ENCODE data around the gene TEX38. TPM values are rescaled to one million over a fixed set of nuclear protein-coding genes. Genes with fewer than 3 reads are reported as not detected.
"Not testable (repeated sequence)": the region's sequence is repeated elsewhere in the genome, so short reads cannot be mapped to it uniquely, and the experiment has no call there.

The TEX38 gene
- total and polyA plus RNA-seq, 2 donors = not detected

DNA sequence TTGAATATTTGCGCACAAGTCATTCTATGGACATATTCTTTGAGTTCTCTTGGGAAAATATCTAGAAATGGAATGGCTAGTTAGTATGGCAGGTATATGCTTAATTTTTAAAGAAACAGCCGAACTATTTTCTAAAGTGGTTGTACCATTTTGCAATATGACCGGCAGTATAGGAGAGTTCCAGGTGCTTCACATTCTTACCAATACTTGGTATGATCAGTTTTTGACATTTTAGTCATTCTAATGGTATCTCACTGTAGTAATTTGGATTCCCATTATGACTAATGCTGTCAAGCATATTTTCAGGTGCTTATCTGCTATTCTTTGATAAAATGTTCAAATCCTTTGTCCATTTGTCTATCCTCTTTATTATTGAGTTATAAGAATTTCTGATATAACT, 24.0 kb upstream of the TEX38 start:
- Histone ChIP-seq H3K4me1 (ENCODE audit: insufficient read depth) (no peaks in the 10 kb centered on the region), H3K4me3 (ENCODE audit: low read depth, low read length) (no peak overlapping the region), H3K27ac (ENCODE audit: low read depth) (no peak overlapping the region), H3K36me3 (ENCODE audit: insufficient read depth) (peaks cover 9% of the 10 kb centered on the region)
- no peak for DNase-seq (ENCODE audit: extremely low spot score)
- WGBS = 97% methylated on average over 3 of the region's 3 CpGs

DNA sequence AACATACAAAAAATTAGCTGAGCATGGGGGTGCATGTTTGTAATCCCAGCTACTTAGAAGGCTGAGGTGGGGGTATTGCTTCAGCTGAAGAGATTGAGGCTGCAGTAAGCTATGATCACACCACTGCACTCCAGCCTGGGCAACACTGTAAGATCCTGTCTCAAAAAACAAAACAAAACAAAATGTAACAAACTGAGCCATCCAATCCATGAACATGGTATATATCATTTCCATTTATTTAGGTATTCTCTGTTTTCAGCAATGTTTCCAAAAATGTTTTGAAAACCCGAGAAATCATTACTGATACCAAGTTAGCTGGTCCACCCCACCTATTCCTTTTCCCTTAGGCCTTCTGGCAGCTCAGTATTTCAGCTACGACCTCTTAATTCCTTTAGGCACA, 21.9 kb upstream of the TEX38 start:
- H3K36me3 ChIP-seq (ENCODE audit: insufficient read depth) = peaks cover 8% of the 10 kb centered on the region
- no peak overlapping the region for H3K27ac ChIP-seq (ENCODE audit: low read depth)
- DNase-seq (ENCODE audit: extremely low spot score) = no peak
- no peaks in the 10 kb centered on the region for H3K4me1 ChIP-seq (ENCODE audit: insufficient read depth)
- H3K4me3 ChIP-seq (ENCODE audit: low read depth, low read length) = no peak overlapping the region
- 98% methylated on average over 2 of the region's 2 CpGs for WGBS

DNA sequence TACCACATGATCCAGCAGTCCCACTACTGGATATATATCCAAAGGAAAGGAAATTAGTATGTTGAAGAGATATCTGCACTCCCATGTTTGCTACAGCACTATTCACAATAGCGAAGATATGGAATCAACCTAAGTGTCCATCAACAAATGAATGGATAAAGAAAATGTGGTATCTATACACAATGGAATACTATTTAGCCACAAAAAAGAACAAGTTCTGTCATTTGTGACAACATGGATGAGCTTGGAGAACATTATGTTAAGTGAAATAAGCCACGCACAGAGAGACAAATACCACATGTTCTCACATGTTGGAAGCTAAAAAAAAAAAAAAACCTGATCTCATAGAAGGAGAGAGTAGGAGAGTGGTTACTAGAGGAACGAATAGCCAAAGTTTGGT, 21.2 kb upstream of the TEX38 start:
- Histone ChIP-seq H3K4me1 (ENCODE audit: insufficient read depth) (no peaks in the 10 kb centered on the region), H3K4me3 (ENCODE audit: low read depth, low read length) (no peak overlapping the region), H3K27ac (ENCODE audit: low read depth) (no peak overlapping the region), H3K36me3 (ENCODE audit: insufficient read depth) (peaks cover 6% of the 10 kb centered on the region)
- 67% methylated on average over 3 of the region's 3 CpGs for WGBS
- DNase-seq (ENCODE audit: extremely low spot score) = no peak

DNA sequence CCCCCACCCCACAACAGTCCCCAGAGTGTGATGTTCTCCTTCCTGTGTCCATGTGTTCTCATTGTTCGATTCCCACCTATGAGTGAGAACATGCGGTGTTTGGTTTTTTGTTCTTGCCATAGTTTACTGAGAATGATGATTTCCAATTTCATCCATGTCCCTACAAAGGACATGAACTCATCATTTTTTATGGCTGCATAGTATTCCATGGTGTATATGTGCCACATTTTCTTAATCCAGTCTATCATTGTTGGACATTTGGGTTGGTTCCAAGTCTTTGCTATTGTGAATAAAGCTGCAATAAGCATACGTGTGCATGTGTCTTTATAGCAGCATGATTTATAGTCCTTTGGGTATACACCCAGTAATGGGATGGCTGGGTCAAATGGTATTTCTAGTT, 20.5 kb upstream of the TEX38 start:
- not testable (repeated sequence) for H3K27ac ChIP-seq (ENCODE audit: low read depth); H3K4me3 ChIP-seq (ENCODE audit: low read depth, low read length); H3K4me1 ChIP-seq (ENCODE audit: insufficient read depth); H3K36me3 ChIP-seq (ENCODE audit: insufficient read depth); DNase-seq (ENCODE audit: extremely low spot score)
- 88% methylated on average over 3 of the region's 3 CpGs for WGBS

GRCh38 chr1:46652321-46653100, 19.1 kb upstream of the TEX38 start:
- whole genome bisulfite sequencing = 65% methylated on average over 6 of the region's 6 CpGs
- H3K36me3 ChIP-seq (ENCODE audit: insufficient read depth) = peaks cover 7% of the 10 kb centered on the region

GRCh38 chr1:46653405-46653958, 18.2 kb upstream of the TEX38 start:
- Histone ChIP-seq H3K4me1 (ENCODE audit: insufficient read depth) (no peaks in the 10 kb centered on the region), H3K36me3 (ENCODE audit: insufficient read depth) (peaks cover 7% of the 10 kb centered on the region), H3K27ac (ENCODE audit: low read depth) (no peak overlapping the region), H3K4me3 (ENCODE audit: low read depth, low read length) (no peak overlapping the region)
- DNase-seq (ENCODE audit: extremely low spot score) = no peak
- 66% methylated on average over 2 of the region's 2 CpGs for WGBS

More at GRCh38 chr1:46652321-46653100, 19.1 kb upstream of the TEX38 start:
- no peak for DNase-seq (ENCODE audit: extremely low spot score)
- Histone ChIP-seq H3K27ac (ENCODE audit: low read depth) (no peak overlapping the region), H3K4me3 (ENCODE audit: low read depth, low read length) (no peak overlapping the region), H3K4me1 (ENCODE audit: insufficient read depth) (no peaks in the 10 kb centered on the region)

- no peak for DNase-seq (ENCODE audit: extremely low spot score)
- WGBS = 91% methylated on average over 1 of the region's 1 CpG
- Histone ChIP-seq H3K27ac (ENCODE audit: low read depth) (no peak overlapping the region), H3K4me3 (ENCODE audit: low read depth, low read length) (no peak overlapping the region), H3K36me3 (ENCODE audit: insufficient read depth) (peaks cover 7% of the 10 kb centered on the region), H3K4me1 (ENCODE audit: insufficient read depth) (no peaks in the 10 kb centered on the region)
Measured at GRCh38 chr1:46654012-46654411, 17.6 kb upstream of the TEX38 start.

GRCh38 chr1:46654698-46655097, 17.0 kb upstream of the TEX38 start:
- not testable (repeated sequence) for H3K4me3 ChIP-seq (ENCODE audit: low read depth, low read length); H3K36me3 ChIP-seq (ENCODE audit: insufficient read depth); H3K4me1 ChIP-seq (ENCODE audit: insufficient read depth); DNase-seq (ENCODE audit: extremely low spot score); H3K27ac ChIP-seq (ENCODE audit: low read depth)
- WGBS = 95% methylated on average over 2 of the region's 2 CpGs

- H3K36me3 ChIP-seq (ENCODE audit: insufficient read depth) = peaks cover 3% of the 10 kb centered on the region
- no peaks in the 10 kb centered on the region for H3K4me1 ChIP-seq (ENCODE audit: insufficient read depth)
- H3K27ac ChIP-seq (ENCODE audit: low read depth) = no peak overlapping the region
- no peak overlapping the region for H3K4me3 ChIP-seq (ENCODE audit: low read depth, low read length)
- no peak for DNase-seq (ENCODE audit: extremely low spot score)
Measured at GRCh38 chr1:46655848-46656247, 15.8 kb upstream of the TEX38 start.

GRCh38 chr1:46656643-46657042, 15.0 kb upstream of the TEX38 start:
- Histone ChIP-seq H3K4me1 (ENCODE audit: insufficient read depth) (no peaks in the 10 kb centered on the region), H3K4me3 (ENCODE audit: low read depth, low read length) (no peak overlapping the region), H3K27ac (ENCODE audit: low read depth) (no peak overlapping the region), H3K36me3 (ENCODE audit: insufficient read depth) (peaks cover 3% of the 10 kb centered on the region)
- 80% methylated on average over 2 of the region's 2 CpGs for WGBS
- DNase-seq (ENCODE audit: extremely low spot score) = no peak

DNA sequence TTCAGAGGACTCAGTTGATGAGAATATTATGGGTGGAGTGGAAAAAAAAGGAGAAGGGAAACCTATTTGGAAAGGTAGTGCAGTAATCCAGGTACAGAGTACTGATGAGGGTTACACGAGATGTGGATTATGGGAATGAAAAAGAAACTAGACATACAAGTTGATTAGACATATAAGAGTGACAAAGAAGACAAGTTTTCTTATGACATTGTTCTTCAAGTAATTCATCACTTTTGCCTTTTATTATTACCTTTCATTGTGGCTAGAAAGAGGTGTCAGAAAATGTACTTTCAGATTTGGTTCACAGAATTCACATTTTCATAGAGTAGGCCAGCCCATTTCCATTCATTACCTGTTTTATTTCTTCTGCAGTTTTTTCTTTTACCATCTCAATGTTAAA, 13.9 kb upstream of the TEX38 start:
- no peak for DNase-seq (ENCODE audit: extremely low spot score)

DNA sequence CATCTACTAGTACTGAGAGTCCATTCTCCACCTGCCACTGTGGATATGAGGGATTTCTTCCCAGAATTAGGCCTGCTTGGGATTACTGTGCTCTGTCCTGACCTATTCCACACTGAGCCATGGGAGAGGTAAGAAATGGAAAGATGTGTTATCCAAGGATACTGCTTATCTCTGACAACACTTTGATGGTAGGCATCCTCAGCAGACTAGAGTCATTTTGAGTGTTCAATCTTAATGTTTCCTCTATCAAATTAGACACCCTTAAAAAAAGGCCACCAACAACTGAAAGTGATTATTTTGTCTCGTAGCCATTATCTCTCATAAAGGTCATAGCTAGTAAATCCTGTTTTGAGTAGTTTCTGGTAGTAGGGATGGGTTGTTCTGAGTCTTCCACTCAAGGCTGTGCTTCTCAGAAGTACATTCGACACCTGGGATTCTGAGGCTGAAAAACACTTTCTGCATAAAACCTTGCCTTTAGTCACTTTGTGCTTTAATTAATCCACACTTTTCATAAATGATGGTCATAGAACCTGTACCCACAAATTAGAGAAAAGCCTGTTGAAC, 12.3 kb upstream of the TEX38 start:
- no peak for DNase-seq (ENCODE audit: extremely low spot score)
- WGBS = 78% methylated on average over 2 of the region's 2 CpGs
- Histone ChIP-seq H3K36me3 (ENCODE audit: insufficient read depth) (peaks cover 5% of the 10 kb centered on the region), H3K4me1 (ENCODE audit: insufficient read depth) (no peaks in the 10 kb centered on the region), H3K27ac (ENCODE audit: low read depth) (no peak overlapping the region), H3K4me3 (ENCODE audit: low read depth, low read length) (no peak overlapping the region)

More for the DNA sequence above, 13.9 kb upstream of the TEX38 start:
- H3K36me3 ChIP-seq (ENCODE audit: insufficient read depth) = peaks cover 3% of the 10 kb centered on the region
- H3K27ac ChIP-seq (ENCODE audit: low read depth) = no peak overlapping the region
- H3K4me3 ChIP-seq (ENCODE audit: low read depth, low read length) = no peak overlapping the region
- 62% methylated on average over 1 of the region's 1 CpG for WGBS
- no peaks in the 10 kb centered on the region for H3K4me1 ChIP-seq (ENCODE audit: insufficient read depth)

DNA sequence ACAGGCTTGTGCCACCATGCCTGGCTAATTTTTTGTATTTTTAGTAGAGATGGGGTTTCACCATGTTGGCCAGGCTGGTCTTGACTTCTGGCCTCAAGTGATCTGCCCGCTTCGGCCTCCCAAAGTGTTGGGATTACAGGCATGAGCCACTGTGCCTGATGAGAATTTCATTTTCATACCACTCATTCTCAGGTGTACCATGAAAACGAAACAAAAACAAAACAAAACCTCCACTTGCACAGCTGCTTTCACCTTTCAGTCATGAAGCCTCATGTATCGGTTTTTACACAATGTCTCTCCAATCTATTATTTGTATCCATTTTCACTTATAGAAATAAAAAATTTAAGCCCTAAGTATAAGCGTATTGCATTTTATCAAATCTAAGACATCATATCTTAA, 11.5 kb upstream of the TEX38 start:
- H3K36me3 ChIP-seq (ENCODE audit: insufficient read depth); DNase-seq (ENCODE audit: extremely low spot score); H3K4me1 ChIP-seq (ENCODE audit: insufficient read depth); H3K27ac ChIP-seq (ENCODE audit: low read depth); H3K4me3 ChIP-seq (ENCODE audit: low read depth, low read length): not testable (repeated sequence)
- WGBS = 94% methylated on average over 5 of the region's 5 CpGs

DNA sequence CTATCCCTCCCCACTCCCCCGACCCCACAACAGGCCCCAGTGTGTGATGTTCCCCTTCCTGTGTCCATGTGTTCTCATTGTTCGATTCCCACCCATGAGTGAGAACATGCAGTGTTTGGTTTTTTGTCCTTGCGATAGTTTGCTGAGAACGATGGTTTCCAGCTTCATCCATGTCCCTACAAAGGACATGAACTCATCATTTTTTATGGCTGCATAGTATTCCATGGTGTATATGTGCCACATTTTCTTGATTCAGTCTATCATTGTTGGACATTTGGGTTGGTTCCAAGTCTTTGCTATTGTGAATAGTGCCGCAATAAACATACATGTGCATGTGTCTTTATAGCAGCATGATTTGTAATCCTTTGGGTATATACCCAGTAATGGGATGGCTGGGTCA, 8.7 kb upstream of the TEX38 start:
- WGBS = 83% methylated on average over 5 of the region's 5 CpGs
- not testable (repeated sequence) for H3K27ac ChIP-seq (ENCODE audit: low read depth); DNase-seq (ENCODE audit: extremely low spot score); H3K4me1 ChIP-seq (ENCODE audit: insufficient read depth); H3K4me3 ChIP-seq (ENCODE audit: low read depth, low read length); H3K36me3 ChIP-seq (ENCODE audit: insufficient read depth)

All from urinary bladder (tissue), 4 donors.